IMR-90 (cell line): ENCODE results near the gene SRGN. TPM values are rescaled to one million over a fixed set of nuclear protein-coding genes. Genes with fewer than 3 reads are reported as not detected.

Source experiments
- ATAC-seq: fragments of 200-7000 bp; cut with Tn5 transposase; 2 replicates; pipeline ENCODE4 v1.9.1; 2020; ENCODE audit warnings: low read depth, mild to moderate bottlenecking, moderate library complexity
- BruUV-seq: library from RNA; stranded (reverse); fragments of 400-500 nt; replicated peaks from 2 replicates; lab custom pipeline; 2021; lab: Mats Ljungman, UMichigan
- CTCF ChIA-PET: fragments of 300-600 bp; formaldehyde crosslinking; extraction: SDS; loops from one replicate; lab custom pipeline; 2021; ENCODE audit warnings: antibody characterized with exemption; lab: Yijun Ruan, JAX
- POLR2A ChIA-PET: fragments of 300-600 bp; sonication (Branson Sonifier 250); formaldehyde crosslinking; loops from one replicate; lab custom pipeline; 2022; ENCODE audit warnings: antibody characterized with exemption; ENCODE audit not compliant: unreplicated experiment; lab: Charles Lee
- DNase-seq: peaks from one replicate; pipeline ENCODE4 v3.0.0; 2013
- H2AFZ ChIP-seq: replicated peaks from 2 replicates; pipeline ENCODE3; 2013; ENCODE audit warnings: low read length, mild to moderate bottlenecking; ENCODE audit not compliant: poor library complexity
- H2AK5ac ChIP-seq: 2 replicates; pipeline ENCODE4 v1.6.1; 2013; ENCODE audit warnings: low read depth, low read length, inconsistent platforms
- H2AK9ac ChIP-seq: replicated peaks from 2 replicates; pipeline ENCODE3; 2013; ENCODE audit warnings: mild to moderate bottlenecking, low read depth, low read length, moderate library complexity; ENCODE audit not compliant: poor library complexity
- H2BK120ac ChIP-seq: 2 replicates; pipeline ENCODE4 v1.6.1; 2013; ENCODE audit warnings: low read depth, low read length, inconsistent platforms
- H2BK15ac ChIP-seq: 3 replicates; pipeline ENCODE4 v1.6.1; 2013; ENCODE audit warnings: low read depth, low read length, inconsistent platforms
- H2BK20ac ChIP-seq: 2 replicates; pipeline ENCODE4 v1.6.1; 2013; ENCODE audit warnings: low read depth, mild to moderate bottlenecking, inconsistent platforms, low read length, moderate library complexity
- H2BK5ac ChIP-seq: 2 replicates; pipeline ENCODE4 v1.6.1; 2013; ENCODE audit warnings: mild to moderate bottlenecking, low read depth, low read length, inconsistent platforms; ENCODE audit not compliant: poor library complexity, severe bottlenecking
- H3K14ac ChIP-seq: replicated peaks from 2 replicates; pipeline ENCODE4 v1.6.1; 2013; ENCODE audit warnings: low read depth, low read length, inconsistent platforms
- H3K18ac ChIP-seq: 2 replicates; pipeline ENCODE4 v1.6.1; 2013; ENCODE audit warnings: low read depth, low read length, control low read depth
- H3K23ac ChIP-seq: 2 replicates; pipeline ENCODE4 v1.6.1; 2013; ENCODE audit warnings: low read depth, low read length, inconsistent platforms
- H3K27ac ChIP-seq: 2 replicates; pipeline ENCODE4 v1.5.1; 2013; ENCODE audit warnings: mild to moderate bottlenecking, control low read depth, low read length; ENCODE audit not compliant: insufficient read depth
- H3K27me3 ChIP-seq: 2 replicates; pipeline ENCODE4 v1.6.1; 2013; ENCODE audit warnings: low read length; ENCODE audit not compliant: control insufficient read depth, insufficient read depth
- H3K36me3 ChIP-seq: 2 replicates; pipeline ENCODE4 v1.6.1; 2013; ENCODE audit warnings: low read length, mixed read lengths; ENCODE audit not compliant: control insufficient read depth, insufficient read depth
- H3K4ac ChIP-seq: 2 replicates; pipeline ENCODE4 v1.6.1; 2013; ENCODE audit warnings: low read depth, low read length, inconsistent platforms
- H3K4me1 ChIP-seq: 2 replicates; pipeline ENCODE4 v1.6.1; 2013; ENCODE audit warnings: low read length, mixed read lengths; ENCODE audit not compliant: control insufficient read depth, insufficient read depth
- H3K4me2 ChIP-seq: 2 replicates; pipeline ENCODE4 v1.6.1; 2013; ENCODE audit warnings: low read depth, mild to moderate bottlenecking, control low read depth, low read length, moderate library complexity
- H3K4me3 ChIP-seq: 2 replicates; pipeline ENCODE4 v1.5.1; 2013; ENCODE audit warnings: low read depth, mild to moderate bottlenecking, control low read depth, low read length, moderate library complexity; ENCODE audit not compliant: insufficient read depth
- H3K56ac ChIP-seq: 2 replicates; pipeline ENCODE4 v1.6.1; 2013; ENCODE audit warnings: low read length, inconsistent platforms; ENCODE audit not compliant: insufficient read depth; ENCODE audit errors: extremely low read depth
- H3K79me1 ChIP-seq, 2 experiments: 2 replicates each; pipeline ENCODE4 v1.6.1; 2013; ENCODE audit warnings: low read length in 2 of 2, inconsistent platforms in 1 of 2, low read depth in 1 of 2
- H3K9ac ChIP-seq: 2 replicates; pipeline ENCODE4 v1.6.1; 2013; ENCODE audit warnings: low read depth, low read length, control low read depth
- H3K9me1 ChIP-seq: 2 replicates; pipeline ENCODE4 v1.6.1; 2013; ENCODE audit warnings: low read length, inconsistent platforms; ENCODE audit not compliant: insufficient read depth
- H3K9me3 ChIP-seq: 2 replicates; pipeline ENCODE4 v1.6.1; 2013; ENCODE audit warnings: low read length; ENCODE audit not compliant: control insufficient read depth, insufficient read depth
- H4K20me1 ChIP-seq: 2 replicates; pipeline ENCODE4 v1.6.1; 2013; ENCODE audit warnings: low read length, inconsistent platforms; ENCODE audit not compliant: insufficient read depth
- H4K5ac ChIP-seq: 2 replicates; pipeline ENCODE4 v1.6.1; 2013; ENCODE audit warnings: mild to moderate bottlenecking, low read depth, low read length, control low read depth
- H4K8ac ChIP-seq, 2 experiments: 2 replicates each; pipeline ENCODE4 v1.6.1; 2013; ENCODE audit warnings: low read depth in 2 of 2, low read length in 2 of 2, control low read depth in 1 of 2, inconsistent platforms in 1 of 2
- H4K91ac ChIP-seq: 2 replicates; pipeline ENCODE4 v1.6.1; 2013; ENCODE audit warnings: low read depth, low read length, inconsistent platforms; ENCODE audit not compliant: insufficient read depth
- CEBPB ChIP-seq: IDR thresholded peaks from 2 replicates; pipeline ENCODE4 v1.6.1; 2012; ENCODE audit warnings: low read depth, low read length, improper control_type of control experiment
- FOS ChIP-seq: fragments of 150-350 bp; IDR thresholded peaks from 2 replicates; pipeline ENCODE4 v1.6.1; 2016; ENCODE audit warnings: low read depth, low read length
- WGBS, 2 experiments: methylation state at CpG; one replicate each; pipeline versions ENCODE4 v1.1.5 to v1.1.7; 2013; ENCODE audit warnings: missing lambda C conversion rate in 2 of 2; ENCODE audit not compliant: insufficient read length in 1 of 2; ENCODE audit errors: extremely low coverage in 2 of 2; 5-methylcytosine and 5-hydroxymethylcytosine counted together
- dilution Hi-C: fragments of 300-500 bp; cut with HindIII; formaldehyde crosslinking; loops from one replicate; pipeline ENCODE4 v1.14.3; 2018; ENCODE audit warnings: low sequenced_read_pairs; ENCODE audit not compliant: unreplicated experiment
- in situ Hi-C: fragments of 300-500 bp; cut with MboI; formaldehyde crosslinking; loops from 3 replicates; pipeline ENCODE4 v1.14.3; 2019; ENCODE audit warnings: low sequenced_read_pairs, inconsistent platforms, mixed read lengths
- intact Hi-C: fragments of 100-400 bp; cut with micrococcal nuclease; formaldehyde crosslinking; loops from 2 replicates; pipeline ENCODE4 v1.10.0; 2022
- polyA plus RNA-seq, 3 experiments: library from polyadenylated mRNA; depleted of rRNA; stranded (reverse); fragments of >200 nt; gene quantifications; 2 replicates each; pipeline ENCODE4 v1.2.3, GENCODE V29; 2012; ENCODE audit warnings: low replicate concordance in 1 of 3
- total RNA-seq: library from RNA; depleted of rRNA; stranded (reverse); fragments of >200 nt; gene quantifications from 2 replicates; pipeline ENCODE4 v1.2.3, GENCODE V29; 2012
- TF ChIP-seq, protein P1 (sequence below): conservative IDR thresholded peaks from 2 replicates; pipeline ENCODE4 v1.5.1; 2012; ENCODE audit warnings: mild to moderate bottlenecking, low read depth, low read length, improper control_type of control experiment

The SRGN gene
- total and polyA plus RNA-seq, 2 of the 4 experiments (the other 2 are of a cell fraction), result 33.3 to 41.4 TPM

- no TSS peak for BruUV-seq
- Histone ChIP-seq H3K4ac (peak overlapping the region; percentile 86), H3K9ac (no peak overlapping the region), H2BK120ac (peak overlapping the region; percentile 90), H2AK9ac (peak overlapping the region; percentile 18), H3K4me3 (no peak overlapping the region), H3K56ac (no peak overlapping the region), H3K9me1 (peaks cover 23% of the 10 kb centered on the region), H4K5ac (peak overlapping the region; percentile 62; the same call in 1 of the 2 replicates), H4K20me1 (no peaks in the 10 kb centered on the region), H3K4me2 (no peak overlapping the region), H2BK20ac (peak overlapping the region; percentile 81), H3K4me1 (peaks cover 20% of the 10 kb centered on the region), H3K36me3 (no peaks in the 10 kb centered on the region), H4K91ac (peak overlapping the region; percentile 88), H3K79me1 (peaks cover 0 to 3% of the 10 kb centered on the region in 2 experiments; a peak in 2 of 4 replicates), H2BK5ac (peak overlapping the region; percentile 63), H3K27me3 (no peaks in the 10 kb centered on the region), H2AK5ac (peak overlapping the region; percentile 81), H2BK15ac (peak overlapping the region; percentile 27; the same call in 2 of the 3 replicates), H2AFZ (peak overlapping the region; percentile 83), H3K14ac (peak overlapping the region; percentile 66), H3K27ac (no peak overlapping the region; the same call in 1 of the 2 replicates), H4K8ac (peak overlapping the region; percentile 19 to 86), H3K18ac (peak overlapping the region; percentile 81), H3K23ac (peak overlapping the region; percentile 31), H3K9me3 (no peaks in the 10 kb centered on the region)
- ChIA-PET CTCF (interaction anchor here (0.6 kb wide), 1 partner anchor 30 kb away, joined by 6 read pairs; no protein-coding TSS in a partner anchor), POLR2A (no interaction called here)
- dilution Hi-C loops, result no loop called here
- in situ Hi-C loops, result no loop called here
- no peak for TF ChIP-seq CEBPB
- no peak for TF ChIP-seq FOS
- TF ChIP-seq, protein P1, sequence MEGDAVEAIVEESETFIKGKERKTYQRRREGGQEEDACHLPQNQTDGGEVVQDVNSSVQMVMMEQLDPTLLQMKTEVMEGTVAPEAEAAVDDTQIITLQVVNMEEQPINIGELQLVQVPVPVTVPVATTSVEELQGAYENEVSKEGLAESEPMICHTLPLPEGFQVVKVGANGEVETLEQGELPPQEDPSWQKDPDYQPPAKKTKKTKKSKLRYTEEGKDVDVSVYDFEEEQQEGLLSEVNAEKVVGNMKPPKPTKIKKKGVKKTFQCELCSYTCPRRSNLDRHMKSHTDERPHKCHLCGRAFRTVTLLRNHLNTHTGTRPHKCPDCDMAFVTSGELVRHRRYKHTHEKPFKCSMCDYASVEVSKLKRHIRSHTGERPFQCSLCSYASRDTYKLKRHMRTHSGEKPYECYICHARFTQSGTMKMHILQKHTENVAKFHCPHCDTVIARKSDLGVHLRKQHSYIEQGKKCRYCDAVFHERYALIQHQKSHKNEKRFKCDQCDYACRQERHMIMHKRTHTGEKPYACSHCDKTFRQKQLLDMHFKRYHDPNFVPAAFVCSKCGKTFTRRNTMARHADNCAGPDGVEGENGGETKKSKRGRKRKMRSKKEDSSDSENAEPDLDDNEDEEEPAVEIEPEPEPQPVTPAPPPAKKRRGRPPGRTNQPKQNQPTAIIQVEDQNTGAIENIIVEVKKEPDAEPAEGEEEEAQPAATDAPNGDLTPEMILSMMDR, result no peak
- intact Hi-C loops, result no loop called here
- WGBS, 2 experiments, result no CpG with 5 or more reads among the region's 14 CpGs
- ATAC-seq (no peak), DNase-seq (no peak)
Measured at GRCh38 chr10:69057261-69057950, 30.5 kb upstream of the SRGN start.
